K562 (cell line): Measurements from ENCODE around the gene ZNF318. TPM values are rescaled to one million over a fixed set of nuclear protein-coding genes. Genes with fewer than 3 reads are reported as not detected.
A peak's percentile ranks its signal among the peaks of the same experiment; 100 is the strongest.

Source experiments
- ATAC-seq: fragments of 200-7000 bp; cut with Tn5 transposase; 3 replicates; pipeline ENCODE4 v1.9.1; 2020; ENCODE audit warnings: moderate library complexity
- BruUV-seq: library from RNA; stranded (reverse); fragments of 400-500 nt; replicated peaks from 2 replicates; lab custom pipeline; 2021; lab: Mats Ljungman, UMichigan
- CTCF ChIA-PET: fragments of 300-600 bp; formaldehyde crosslinking; extraction: SDS; loops from one replicate; lab custom pipeline; 2021; ENCODE audit warnings: low intra/inter-chr PET ratio; lab: Yijun Ruan, JAX
- POLR2A ChIA-PET: fragments of 300-600, 350-650 bp; sonication (Branson Sonifier 250); formaldehyde crosslinking; extraction: SDS; loops from one replicate; lab custom pipeline; 2021; ENCODE audit warnings: antibody characterized with exemption, inconsistent platforms; lab: Yijun Ruan, JAX
- DNase-seq, 4 experiments: peaks; one replicate each; pipeline versions ENCODE4 v3.0.0 to v3.0.0-alpha.2; 2011 to 2018; ENCODE audit warnings: low spot score in 3 of 4, mixed read lengths in 3 of 4; ENCODE audit errors: extremely low read depth in 1 of 4
- FAIRE-seq: peaks from 2 replicates; lab custom pipeline; 2011; peaks lifted over from hg19 to GRCh38; lab: Jason Lieb, UNC
- H2AFZ ChIP-seq: 2 replicates; pipeline ENCODE4 v1.6.0; 2011; ENCODE audit warnings: low read depth, low read length, control low read depth, inconsistent platforms
- H3K27ac ChIP-seq: fragments of 200-600 bp; 3 replicates; pipeline ENCODE4 v1.8.0; 2011; ENCODE audit warnings: low read depth, mild to moderate bottlenecking, control low read depth, inconsistent platforms, low read length, moderate library complexity, mixed read lengths; ENCODE audit errors: extremely low read depth
- H3K27me3 ChIP-seq, 2 experiments: fragments of 300-600 bp in 1 of 2; 2 replicates in 1 of 2; 3 replicates in 1 of 2; pipeline versions ENCODE4 v1.6.0 to v1.8.0; 2011; ENCODE audit warnings: inconsistent platforms in 2 of 2, low read length in 2 of 2, mild to moderate bottlenecking in 1 of 2, mixed read lengths in 1 of 2, moderate library complexity in 1 of 2; ENCODE audit not compliant: control insufficient read depth in 2 of 2, insufficient read depth in 2 of 2
- H3K36me3 ChIP-seq: fragments of 300-600 bp; 3 replicates; pipeline ENCODE4 v1.8.0; 2011; ENCODE audit warnings: mild to moderate bottlenecking, low read length, inconsistent platforms; ENCODE audit not compliant: control insufficient read depth, insufficient read depth
- H3K4me1 ChIP-seq, 2 experiments: fragments of 200-600 bp in 1 of 2; replicated peaks in 1 of 2; 2 replicates in 1 of 2; 3 replicates in 1 of 2; pipeline versions ENCODE4 v1.5.1 to v1.8.0; 2011; ENCODE audit warnings: inconsistent platforms in 2 of 2, low read length in 2 of 2, mild to moderate bottlenecking in 1 of 2, mixed read lengths in 1 of 2, moderate library complexity in 1 of 2; ENCODE audit not compliant: control insufficient read depth in 2 of 2, insufficient read depth in 2 of 2
- H3K4me2 ChIP-seq: 2 replicates; pipeline ENCODE4 v1.6.1; 2011; ENCODE audit warnings: low read length, control low read depth, inconsistent platforms, mixed read lengths; ENCODE audit not compliant: insufficient read depth
- H3K4me3 ChIP-seq: fragments of 200-600 bp; sonication (generic), shearing (Covaris generic); 2 replicates; pipeline ENCODE4 v1.5.1; 2016; ENCODE audit warnings: control low read depth, inconsistent platforms
- H3K79me2 ChIP-seq: fragments of 200-600 bp; 3 replicates; pipeline ENCODE4 v1.8.0; 2011; ENCODE audit warnings: low read length, inconsistent platforms; ENCODE audit not compliant: control insufficient read depth, insufficient read depth
- H3K9ac ChIP-seq, 2 experiments: 2 replicates each; pipeline versions ENCODE4 v1.6.0 to v1.6.1; 2011; ENCODE audit warnings: low read depth in 2 of 2, low read length in 2 of 2, control low read depth in 1 of 2, inconsistent platforms in 1 of 2, mild to moderate bottlenecking in 1 of 2, mixed read lengths in 1 of 2; ENCODE audit not compliant: insufficient read depth in 1 of 2
- H3K9me1 ChIP-seq: one replicate; pipeline ENCODE4 v1.6.0; 2011; ENCODE audit warnings: inconsistent platforms, mild to moderate bottlenecking, low read length, moderate library complexity; ENCODE audit not compliant: control insufficient read depth, insufficient read depth
- H3K9me3 ChIP-seq: replicated peaks from 2 replicates; pipeline ENCODE4 v1.5.1; 2011; ENCODE audit warnings: low read depth, low read length, inconsistent platforms; ENCODE audit not compliant: control insufficient read depth, insufficient read depth
- H4K20me1 ChIP-seq: replicated peaks from 2 replicates; pipeline ENCODE4 v1.6.1; 2011; ENCODE audit warnings: low read length, inconsistent platforms, mixed read lengths; ENCODE audit not compliant: control insufficient read depth, insufficient read depth
- C11orf30 ChIP-seq: fragments of 450-650 bp; IDR thresholded peaks from 2 replicates; pipeline ENCODE4 v1.6.1; 2016; ENCODE audit warnings: low read depth, mild to moderate bottlenecking
- MAFF ChIP-seq: IDR thresholded peaks from 2 replicates; pipeline ENCODE4 v1.6.1; 2012; ENCODE audit warnings: low read length, improper control_type of control experiment
- MAFG ChIP-seq: fragments of 450-650 bp; conservative IDR thresholded peaks from 2 replicates; pipeline ENCODE4 v1.6.1; 2016; ENCODE audit warnings: missing genetic modification characterization, missing compliant biosample characterization
- MAFK ChIP-seq: IDR thresholded peaks from 2 replicates; pipeline ENCODE4 v1.6.1; 2011; ENCODE audit warnings: low read length, improper control_type of control experiment
- ZNF316 ChIP-seq: fragments of 450-650 bp; IDR thresholded peaks from 2 replicates; pipeline ENCODE4 v1.6.1; 2016
- WGBS: fragments of 100-300 bp; shearing (Covaris generic); methylation state at CpG from one replicate; pipeline ENCODE4 v1.1.6; 2016; ENCODE audit warnings: low coverage, mixed read lengths; ENCODE audit not compliant: insufficient coverage; ENCODE audit errors: missing lambda C conversion rate; 5-methylcytosine and 5-hydroxymethylcytosine counted together
- in situ Hi-C: fragments of 300-500 bp; cut with MboI; formaldehyde crosslinking; loops from 4 replicates; pipeline ENCODE4 v1.15.0; 2018; ENCODE audit warnings: inconsistent platforms, mixed read lengths
- intact Hi-C: fragments of 100-400 bp; cut with micrococcal nuclease; formaldehyde crosslinking; loops from 2 replicates; pipeline ENCODE4 v1.14.2; 2022
- polyA plus RNA-seq, 8 experiments: library from polyadenylated mRNA; depleted of rRNA in 4 of 8; stranded (reverse) in 5 of 8; unstranded in 3 of 8; fragments of >200 nt; fragmentation: Nextera tagmentation in 2 of 8; fragmentation: Illumina TruSeq in 1 of 8; extraction: Ambion mirVana in 2 of 8; extraction: Trizol in 1 of 8; gene quantifications; 2 replicates each; pipeline versions ENCODE4 v1.2.1 to v1.2.3, GENCODE V29; 2011 to 2014; ENCODE audit warnings: inconsistent platforms in 1 of 8, missing spikeins in 1 of 8
- total RNA-seq, 7 experiments: library from RNA; depleted of rRNA in 6 of 7; stranded (reverse); fragments of >200 nt in 6 of 7; fragmentation: Illumina TruSeq in 2 of 7; extraction: Trizol in 2 of 7; gene quantifications; 2 replicates each; pipeline versions ENCODE4 v1.2.1 to v1.2.3, GENCODE V29; 2011 to 2021; ENCODE audit warnings: low replicate concordance in 1 of 7
- TF ChIP-seq, protein P1 (sequence below): sonication (generic); formaldehyde crosslinking; IDR thresholded peaks from 2 replicates; pipeline ENCODE4 v1.8.0; 2023; ENCODE audit warnings: missing genetic modification reagents, mild to moderate bottlenecking, borderline replicate concordance

The ZNF318 gene
- total and polyA plus RNA-seq, 9 of the 15 experiments (the other 6 are each of a cell fraction or from before 2014, with no cell fraction given) = 3.2 to 19.0 (median 9.2) TPM

DNA sequence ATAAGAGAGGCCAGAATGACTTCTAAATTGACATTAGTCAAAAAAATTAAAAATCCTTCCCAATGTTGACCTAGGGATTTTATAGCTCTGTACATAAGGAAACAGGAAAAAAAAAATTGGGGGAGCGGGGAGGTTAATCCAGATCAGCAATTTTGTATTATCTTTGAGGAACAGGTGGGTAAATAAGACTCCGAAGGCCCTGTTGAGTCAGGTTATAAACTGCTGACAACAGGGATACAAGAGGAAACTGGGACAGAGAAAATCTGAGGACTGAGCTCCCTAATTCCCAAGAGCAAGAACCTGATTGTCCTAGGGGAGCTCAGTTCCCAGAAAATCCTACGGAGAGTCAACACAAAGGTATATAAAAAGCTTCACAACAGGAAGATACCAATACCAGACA is 34.0 kb downstream of the ZNF318 start:
- no peak overlapping the region for H3K4me2 ChIP-seq
- TF ChIP-seq MAFF (peak; percentile 43), ZNF316 (peak; percentile 64; the same call in 1 of the 2 replicates), C11orf30 (peak; percentile 34; the same call in 1 of the 2 replicates), MAFK (peak; percentile 36; the same call in 1 of the 2 replicates), MAFG (tag) (0 out of 2 replicates have a peak, but pooled peaks have one; percentile 38)
- TF ChIP-seq, protein P1, sequence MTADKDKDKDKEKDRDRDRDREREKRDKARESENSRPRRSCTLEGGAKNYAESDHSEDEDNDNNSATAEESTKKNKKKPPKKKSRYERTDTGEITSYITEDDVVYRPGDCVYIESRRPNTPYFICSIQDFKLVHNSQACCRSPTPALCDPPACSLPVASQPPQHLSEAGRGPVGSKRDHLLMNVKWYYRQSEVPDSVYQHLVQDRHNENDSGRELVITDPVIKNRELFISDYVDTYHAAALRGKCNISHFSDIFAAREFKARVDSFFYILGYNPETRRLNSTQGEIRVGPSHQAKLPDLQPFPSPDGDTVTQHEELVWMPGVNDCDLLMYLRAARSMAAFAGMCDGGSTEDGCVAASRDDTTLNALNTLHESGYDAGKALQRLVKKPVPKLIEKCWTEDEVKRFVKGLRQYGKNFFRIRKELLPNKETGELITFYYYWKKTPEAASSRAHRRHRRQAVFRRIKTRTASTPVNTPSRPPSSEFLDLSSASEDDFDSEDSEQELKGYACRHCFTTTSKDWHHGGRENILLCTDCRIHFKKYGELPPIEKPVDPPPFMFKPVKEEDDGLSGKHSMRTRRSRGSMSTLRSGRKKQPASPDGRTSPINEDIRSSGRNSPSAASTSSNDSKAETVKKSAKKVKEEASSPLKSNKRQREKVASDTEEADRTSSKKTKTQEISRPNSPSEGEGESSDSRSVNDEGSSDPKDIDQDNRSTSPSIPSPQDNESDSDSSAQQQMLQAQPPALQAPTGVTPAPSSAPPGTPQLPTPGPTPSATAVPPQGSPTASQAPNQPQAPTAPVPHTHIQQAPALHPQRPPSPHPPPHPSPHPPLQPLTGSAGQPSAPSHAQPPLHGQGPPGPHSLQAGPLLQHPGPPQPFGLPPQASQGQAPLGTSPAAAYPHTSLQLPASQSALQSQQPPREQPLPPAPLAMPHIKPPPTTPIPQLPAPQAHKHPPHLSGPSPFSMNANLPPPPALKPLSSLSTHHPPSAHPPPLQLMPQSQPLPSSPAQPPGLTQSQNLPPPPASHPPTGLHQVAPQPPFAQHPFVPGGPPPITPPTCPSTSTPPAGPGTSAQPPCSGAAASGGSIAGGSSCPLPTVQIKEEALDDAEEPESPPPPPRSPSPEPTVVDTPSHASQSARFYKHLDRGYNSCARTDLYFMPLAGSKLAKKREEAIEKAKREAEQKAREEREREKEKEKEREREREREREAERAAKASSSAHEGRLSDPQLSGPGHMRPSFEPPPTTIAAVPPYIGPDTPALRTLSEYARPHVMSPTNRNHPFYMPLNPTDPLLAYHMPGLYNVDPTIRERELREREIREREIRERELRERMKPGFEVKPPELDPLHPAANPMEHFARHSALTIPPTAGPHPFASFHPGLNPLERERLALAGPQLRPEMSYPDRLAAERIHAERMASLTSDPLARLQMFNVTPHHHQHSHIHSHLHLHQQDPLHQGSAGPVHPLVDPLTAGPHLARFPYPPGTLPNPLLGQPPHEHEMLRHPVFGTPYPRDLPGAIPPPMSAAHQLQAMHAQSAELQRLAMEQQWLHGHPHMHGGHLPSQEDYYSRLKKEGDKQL (CRISPR knock-in tag) = no peak
- peaks cover 0 to 2% of the 10 kb centered on the region in 2 experiments; a peak in 1 of 5 replicates for H3K4me1 ChIP-seq
- no peak overlapping the region for H3K4me3 ChIP-seq
- 24% methylated on average over 3 of the region's 3 CpGs for WGBS
- no peak overlapping the region for H3K27ac ChIP-seq
- H3K9me1 ChIP-seq = no peaks in the 10 kb centered on the region
- no peaks in the 10 kb centered on the region for H3K27me3 ChIP-seq
- H3K9me3 ChIP-seq = no peaks in the 10 kb centered on the region
- ChIA-PET CTCF (interaction anchor here (1.8 kb wide), 1 partner anchor 72 kb away, joined by 11 read pairs; no protein-coding TSS in a partner anchor), POLR2A (interaction anchor here (0.9 to 1.2 kb wide), 2 partner anchors 27 to 172 kb away, joined by 3 to 6 read pairs; partner anchors contain the start of gene CRIP3)
- H3K79me2 ChIP-seq = no peaks in the 10 kb centered on the region
- peaks cover 22% of the 10 kb centered on the region; the same call in 2 of the 3 replicates for H3K36me3 ChIP-seq
- no peaks in the 10 kb centered on the region; the same call in 1 of the 2 replicates for H4K20me1 ChIP-seq
- intact Hi-C loops (no loop called here), in situ Hi-C loops (no loop called here)
- DNase-seq = no peak
- H3K9ac ChIP-seq = no peak overlapping the region
- no peak overlapping the region for H2AFZ ChIP-seq
- no peak for FAIRE-seq
- no peak for ATAC-seq
- BruUV-seq = no TSS peak
